Measurements from ENCODE around the gene CYBC1.

DNA sequence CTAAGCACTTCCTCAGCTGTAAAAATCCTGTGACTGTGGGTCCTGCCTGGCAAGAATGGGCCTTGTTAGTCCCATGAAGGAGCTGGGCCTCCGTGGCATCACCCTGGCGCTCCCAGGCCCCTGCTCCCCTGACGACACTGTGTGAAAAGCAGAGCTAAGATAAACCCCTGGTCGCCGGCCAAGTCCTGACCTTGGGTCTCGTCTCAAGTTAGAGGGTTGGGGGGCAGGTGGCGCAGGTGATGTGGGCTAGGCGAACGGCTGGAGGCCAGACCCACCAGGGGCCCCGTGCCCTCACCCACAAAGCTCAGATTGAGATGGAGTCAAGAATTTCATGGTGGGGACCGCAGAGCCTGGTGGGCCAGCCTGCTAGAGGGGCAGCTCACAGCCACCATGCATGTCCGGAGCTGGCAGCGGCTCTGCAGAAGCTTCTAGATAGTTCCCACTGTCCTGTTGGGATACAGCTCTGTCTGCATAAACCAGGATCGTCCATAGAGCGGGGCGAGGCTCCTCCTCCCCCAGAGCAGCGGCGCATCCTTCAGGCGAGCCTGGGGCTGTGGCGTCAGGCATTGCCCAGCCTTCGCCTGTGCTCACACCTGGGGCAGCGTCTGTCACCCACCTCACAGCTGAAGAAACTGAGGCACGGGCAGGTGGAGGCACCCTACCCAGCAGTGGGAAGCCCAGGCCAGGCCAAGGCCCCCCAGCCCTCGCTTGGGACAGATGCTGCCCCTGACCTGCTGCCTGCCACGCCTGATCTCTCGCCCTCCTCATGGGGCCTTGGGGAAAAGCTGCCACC, 12.0 kb downstream of the CYBC1 start:
- no peak for TF ChIP-seq CTCF (conservative IDR thresholded peaks at IDR 0.05; ENCODE audit: low read length)
- TF ChIP-seq EZH2phosphoT487 (IDR thresholded peaks at IDR 0.05; ENCODE audit: borderline replicate concordance) = no peak
